H1 (cell line): ENCODE data around the gene JPH3. TPM values are rescaled to one million over a fixed set of nuclear protein-coding genes. Genes with fewer than 3 reads are reported as not detected.

ENCODE experiments used
- ASH2L ChIP-seq: fragments of 200-600, 300-600 bp; sonication (generic); IDR thresholded peaks from one replicate; pipeline ENCODE4 v1.7.1; 2017; ENCODE audit warnings: low read length
- BCL11A ChIP-seq, 2 experiments: IDR thresholded peaks; one replicate each; pipeline ENCODE4 v1.6.1; 2011; ENCODE audit warnings: low read depth in 2 of 2, low read length in 2 of 2, mild to moderate bottlenecking in 2 of 2
- GTF2F1 ChIP-seq: IDR thresholded peaks from 2 replicates; pipeline ENCODE4 v1.6.1; 2012; ENCODE audit warnings: low read depth, low read length, improper control_type of control experiment, borderline replicate concordance
- PHF8 ChIP-seq: fragments of 200-600 bp; sonication (generic); conservative IDR thresholded peaks from 2 replicates; pipeline ENCODE4 v1.7.1; 2012; ENCODE audit warnings: low read depth, mild to moderate bottlenecking, inconsistent platforms, low read length, moderate library complexity
- TAF1 ChIP-seq: IDR thresholded peaks from 2 replicates; pipeline ENCODE4 v1.6.1; 2011; ENCODE audit warnings: mild to moderate bottlenecking, low read depth, low read length
- polyA plus RNA-seq, 7 experiments: library from polyadenylated mRNA; depleted of rRNA in 3 of 7; stranded (reverse) in 5 of 7; unstranded in 2 of 7; fragments of >200 nt in 5 of 7; fragments of 200-250 nt in 2 of 7; gene quantifications; 1 replicate in 5 of 7; 2 replicates in 1 of 7; 4 replicates in 1 of 7; pipeline versions ENCODE4 v1.2.1 to v1.2.3, GENCODE V29; 2011 to 2013; ENCODE audit warnings: missing spikeins in 2 of 7, mixed read lengths in 2 of 7
- total RNA-seq: library from RNA; stranded (reverse); fragmentation: NEBNext Ultra II Directional; extraction: Animal tissue kit (Norgen Biotek cat#: 25700); gene quantifications from 2 replicates; pipeline ENCODE4 v1.2.1, GENCODE V29; 2021
- TF ChIP-seq, protein P1 (sequence below), 3 experiments: IDR thresholded peaks; 1 replicate in 2 of 3; 2 replicates in 1 of 3; pipeline versions ENCODE4 v1.5.1 to v1.6.1; 2011; ENCODE audit warnings: low read length in 3 of 3, mild to moderate bottlenecking in 3 of 3, inconsistent platforms in 2 of 3, low read depth in 1 of 3, moderate library complexity in 1 of 3; ENCODE audit not compliant: insufficient read depth in 1 of 3; ENCODE audit errors: control extremely low read depth in 1 of 3
- TF ChIP-seq, protein P2 (sequence below): fragments of 300-600 bp; sonication (generic); IDR thresholded peaks from 2 replicates; pipeline ENCODE4 v1.7.1; 2012; ENCODE audit warnings: low read length, moderate library complexity, mild to moderate bottlenecking, inconsistent platforms; ENCODE audit not compliant: insufficient replicate concordance

Gene JPH3
- total and polyA plus RNA-seq, 2 of the 8 experiments (the other 6 are each of a cell fraction or from before 2014, with no cell fraction given), result 10.3 to 28.3 TPM

DNA sequence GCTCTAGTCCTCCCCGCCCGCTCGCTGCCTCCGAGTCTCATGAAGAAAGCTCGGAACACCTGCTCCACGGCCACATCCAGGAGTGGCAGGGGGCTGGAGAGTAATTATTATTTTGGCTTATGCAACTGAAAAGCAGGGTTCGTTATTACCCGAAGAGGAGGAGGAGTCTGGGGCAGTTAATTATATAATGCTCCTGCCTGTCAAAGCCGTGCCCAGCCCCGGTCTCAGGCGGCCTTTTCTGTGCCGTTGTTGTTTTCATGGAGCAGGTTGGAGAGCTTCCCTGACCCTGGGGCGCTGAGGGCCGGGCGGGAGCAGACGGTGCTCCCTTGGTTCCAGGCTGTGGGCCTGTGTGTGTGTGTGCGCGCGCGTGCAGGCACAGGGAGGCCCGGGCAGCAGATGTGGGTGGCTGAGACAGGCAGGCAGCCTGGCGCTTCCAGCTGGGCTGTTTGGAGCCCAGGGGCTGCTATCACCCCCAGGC, 2.4 kb downstream of the JPH3 start (continued):
- TF ChIP-seq, protein P1, sequence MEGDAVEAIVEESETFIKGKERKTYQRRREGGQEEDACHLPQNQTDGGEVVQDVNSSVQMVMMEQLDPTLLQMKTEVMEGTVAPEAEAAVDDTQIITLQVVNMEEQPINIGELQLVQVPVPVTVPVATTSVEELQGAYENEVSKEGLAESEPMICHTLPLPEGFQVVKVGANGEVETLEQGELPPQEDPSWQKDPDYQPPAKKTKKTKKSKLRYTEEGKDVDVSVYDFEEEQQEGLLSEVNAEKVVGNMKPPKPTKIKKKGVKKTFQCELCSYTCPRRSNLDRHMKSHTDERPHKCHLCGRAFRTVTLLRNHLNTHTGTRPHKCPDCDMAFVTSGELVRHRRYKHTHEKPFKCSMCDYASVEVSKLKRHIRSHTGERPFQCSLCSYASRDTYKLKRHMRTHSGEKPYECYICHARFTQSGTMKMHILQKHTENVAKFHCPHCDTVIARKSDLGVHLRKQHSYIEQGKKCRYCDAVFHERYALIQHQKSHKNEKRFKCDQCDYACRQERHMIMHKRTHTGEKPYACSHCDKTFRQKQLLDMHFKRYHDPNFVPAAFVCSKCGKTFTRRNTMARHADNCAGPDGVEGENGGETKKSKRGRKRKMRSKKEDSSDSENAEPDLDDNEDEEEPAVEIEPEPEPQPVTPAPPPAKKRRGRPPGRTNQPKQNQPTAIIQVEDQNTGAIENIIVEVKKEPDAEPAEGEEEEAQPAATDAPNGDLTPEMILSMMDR (IDR thresholded peaks at IDR 0.05; ENCODE audit: control extremely low read depth in 1 of 3, insufficient read depth in 1 of 3, low read depth in 1 of 3, low read length in 3 of 3), result no peak
- TF ChIP-seq GTF2F1, result no peak
- TF ChIP-seq, protein P2, sequence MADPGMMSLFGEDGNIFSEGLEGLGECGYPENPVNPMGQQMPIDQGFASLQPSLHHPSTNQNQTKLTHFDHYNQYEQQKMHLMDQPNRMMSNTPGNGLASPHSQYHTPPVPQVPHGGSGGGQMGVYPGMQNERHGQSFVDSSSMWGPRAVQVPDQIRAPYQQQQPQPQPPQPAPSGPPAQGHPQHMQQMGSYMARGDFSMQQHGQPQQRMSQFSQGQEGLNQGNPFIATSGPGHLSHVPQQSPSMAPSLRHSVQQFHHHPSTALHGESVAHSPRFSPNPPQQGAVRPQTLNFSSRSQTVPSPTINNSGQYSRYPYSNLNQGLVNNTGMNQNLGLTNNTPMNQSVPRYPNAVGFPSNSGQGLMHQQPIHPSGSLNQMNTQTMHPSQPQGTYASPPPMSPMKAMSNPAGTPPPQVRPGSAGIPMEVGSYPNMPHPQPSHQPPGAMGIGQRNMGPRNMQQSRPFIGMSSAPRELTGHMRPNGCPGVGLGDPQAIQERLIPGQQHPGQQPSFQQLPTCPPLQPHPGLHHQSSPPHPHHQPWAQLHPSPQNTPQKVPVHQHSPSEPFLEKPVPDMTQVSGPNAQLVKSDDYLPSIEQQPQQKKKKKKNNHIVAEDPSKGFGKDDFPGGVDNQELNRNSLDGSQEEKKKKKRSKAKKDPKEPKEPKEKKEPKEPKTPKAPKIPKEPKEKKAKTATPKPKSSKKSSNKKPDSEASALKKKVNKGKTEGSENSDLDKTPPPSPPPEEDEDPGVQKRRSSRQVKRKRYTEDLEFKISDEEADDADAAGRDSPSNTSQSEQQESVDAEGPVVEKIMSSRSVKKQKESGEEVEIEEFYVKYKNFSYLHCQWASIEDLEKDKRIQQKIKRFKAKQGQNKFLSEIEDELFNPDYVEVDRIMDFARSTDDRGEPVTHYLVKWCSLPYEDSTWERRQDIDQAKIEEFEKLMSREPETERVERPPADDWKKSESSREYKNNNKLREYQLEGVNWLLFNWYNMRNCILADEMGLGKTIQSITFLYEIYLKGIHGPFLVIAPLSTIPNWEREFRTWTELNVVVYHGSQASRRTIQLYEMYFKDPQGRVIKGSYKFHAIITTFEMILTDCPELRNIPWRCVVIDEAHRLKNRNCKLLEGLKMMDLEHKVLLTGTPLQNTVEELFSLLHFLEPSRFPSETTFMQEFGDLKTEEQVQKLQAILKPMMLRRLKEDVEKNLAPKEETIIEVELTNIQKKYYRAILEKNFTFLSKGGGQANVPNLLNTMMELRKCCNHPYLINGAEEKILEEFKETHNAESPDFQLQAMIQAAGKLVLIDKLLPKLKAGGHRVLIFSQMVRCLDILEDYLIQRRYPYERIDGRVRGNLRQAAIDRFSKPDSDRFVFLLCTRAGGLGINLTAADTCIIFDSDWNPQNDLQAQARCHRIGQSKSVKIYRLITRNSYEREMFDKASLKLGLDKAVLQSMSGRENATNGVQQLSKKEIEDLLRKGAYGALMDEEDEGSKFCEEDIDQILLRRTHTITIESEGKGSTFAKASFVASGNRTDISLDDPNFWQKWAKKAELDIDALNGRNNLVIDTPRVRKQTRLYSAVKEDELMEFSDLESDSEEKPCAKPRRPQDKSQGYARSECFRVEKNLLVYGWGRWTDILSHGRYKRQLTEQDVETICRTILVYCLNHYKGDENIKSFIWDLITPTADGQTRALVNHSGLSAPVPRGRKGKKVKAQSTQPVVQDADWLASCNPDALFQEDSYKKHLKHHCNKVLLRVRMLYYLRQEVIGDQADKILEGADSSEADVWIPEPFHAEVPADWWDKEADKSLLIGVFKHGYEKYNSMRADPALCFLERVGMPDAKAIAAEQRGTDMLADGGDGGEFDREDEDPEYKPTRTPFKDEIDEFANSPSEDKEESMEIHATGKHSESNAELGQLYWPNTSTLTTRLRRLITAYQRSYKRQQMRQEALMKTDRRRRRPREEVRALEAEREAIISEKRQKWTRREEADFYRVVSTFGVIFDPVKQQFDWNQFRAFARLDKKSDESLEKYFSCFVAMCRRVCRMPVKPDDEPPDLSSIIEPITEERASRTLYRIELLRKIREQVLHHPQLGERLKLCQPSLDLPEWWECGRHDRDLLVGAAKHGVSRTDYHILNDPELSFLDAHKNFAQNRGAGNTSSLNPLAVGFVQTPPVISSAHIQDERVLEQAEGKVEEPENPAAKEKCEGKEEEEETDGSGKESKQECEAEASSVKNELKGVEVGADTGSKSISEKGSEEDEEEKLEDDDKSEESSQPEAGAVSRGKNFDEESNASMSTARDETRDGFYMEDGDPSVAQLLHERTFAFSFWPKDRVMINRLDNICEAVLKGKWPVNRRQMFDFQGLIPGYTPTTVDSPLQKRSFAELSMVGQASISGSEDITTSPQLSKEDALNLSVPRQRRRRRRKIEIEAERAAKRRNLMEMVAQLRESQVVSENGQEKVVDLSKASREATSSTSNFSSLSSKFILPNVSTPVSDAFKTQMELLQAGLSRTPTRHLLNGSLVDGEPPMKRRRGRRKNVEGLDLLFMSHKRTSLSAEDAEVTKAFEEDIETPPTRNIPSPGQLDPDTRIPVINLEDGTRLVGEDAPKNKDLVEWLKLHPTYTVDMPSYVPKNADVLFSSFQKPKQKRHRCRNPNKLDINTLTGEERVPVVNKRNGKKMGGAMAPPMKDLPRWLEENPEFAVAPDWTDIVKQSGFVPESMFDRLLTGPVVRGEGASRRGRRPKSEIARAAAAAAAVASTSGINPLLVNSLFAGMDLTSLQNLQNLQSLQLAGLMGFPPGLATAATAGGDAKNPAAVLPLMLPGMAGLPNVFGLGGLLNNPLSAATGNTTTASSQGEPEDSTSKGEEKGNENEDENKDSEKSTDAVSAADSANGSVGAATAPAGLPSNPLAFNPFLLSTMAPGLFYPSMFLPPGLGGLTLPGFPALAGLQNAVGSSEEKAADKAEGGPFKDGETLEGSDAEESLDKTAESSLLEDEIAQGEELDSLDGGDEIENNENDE, result no peak
- TF ChIP-seq ASH2L, result no peak
- no peak for TF ChIP-seq BCL11A (IDR thresholded peaks at IDR 0.05; ENCODE audit: low read depth in 2 of 2, low read length in 2 of 2)
- TF ChIP-seq PHF8, result no peak
- TF ChIP-seq TAF1, result no peak
